Measurements from ENCODE around the gene KCMF1. TPM values are rescaled to one million over a fixed set of nuclear protein-coding genes. Genes with fewer than 3 reads are reported as not detected.
A peak's percentile ranks its signal among the peaks of the same experiment; 100 is the strongest.

Gene KCMF1
- total and polyA plus RNA-seq, 9 donors, result 37.3 to 42.0 (median 39.1) TPM

GRCh38 chr2:84964406-84965191 is 6.4 kb upstream of the KCMF1 start:
- Histone ChIP-seq H3K4me3 (ENCODE audit: low read length) (no peak overlapping the region), H3K36me3 (ENCODE audit: control insufficient read depth, insufficient read depth, low read length) (peaks cover 15% of the 10 kb centered on the region), H3K27ac (ENCODE audit: low read length) (no peak overlapping the region), H3K4me1 (ENCODE audit: control insufficient read depth, insufficient read depth, low read length) (peaks cover 6% of the 10 kb centered on the region), H3K9me3 (replicated peaks; ENCODE audit: control insufficient read depth, low read depth, low read length) (no peaks in the 10 kb centered on the region), H3K27me3 (ENCODE audit: control insufficient read depth, insufficient read depth, low read length) (no peaks in the 10 kb centered on the region)
- WGBS (ENCODE audit: insufficient coverage), result 92% methylated on average over 7 of the region's 9 CpGs
- DNase-seq, result no peak

- no peak overlapping the region for H3K27ac ChIP-seq (ENCODE audit: low read length)
- no peak overlapping the region for H3K4me3 ChIP-seq (ENCODE audit: low read length)
- no peak for DNase-seq
- peaks cover 15% of the 10 kb centered on the region for H3K36me3 ChIP-seq (ENCODE audit: control insufficient read depth, insufficient read depth, low read length)
- H3K27me3 ChIP-seq (ENCODE audit: control insufficient read depth, insufficient read depth, low read length), result no peaks in the 10 kb centered on the region
- peaks cover 10% of the 10 kb centered on the region for H3K4me1 ChIP-seq (ENCODE audit: control insufficient read depth, insufficient read depth, low read length)
- no peaks in the 10 kb centered on the region for H3K9me3 ChIP-seq (replicated peaks; ENCODE audit: control insufficient read depth, low read depth, low read length)
Measured at GRCh38 chr2:84965192-84965516, 5.8 kb upstream of the KCMF1 start.

- Histone ChIP-seq H3K4me1 (ENCODE audit: control insufficient read depth, insufficient read depth, low read length) (peaks cover 10% of the 10 kb centered on the region), H3K36me3 (ENCODE audit: control insufficient read depth, insufficient read depth, low read length) (peaks cover 15% of the 10 kb centered on the region), H3K9me3 (replicated peaks; ENCODE audit: control insufficient read depth, low read depth, low read length) (no peaks in the 10 kb centered on the region), H3K27ac (ENCODE audit: low read length) (no peak overlapping the region), H3K27me3 (ENCODE audit: control insufficient read depth, insufficient read depth, low read length) (no peaks in the 10 kb centered on the region), H3K4me3 (ENCODE audit: low read length) (no peak overlapping the region)
- DNase-seq, result no peak
- WGBS (ENCODE audit: insufficient coverage), result 92% methylated on average over 2 of the region's 9 CpGs
Measured at GRCh38 chr2:84965827-84966226, 5.1 kb upstream of the KCMF1 start.

GRCh38 chr2:84966731-84967130 is 4.2 kb upstream of the KCMF1 start:
- Histone ChIP-seq H3K27ac (ENCODE audit: low read length) (no peak overlapping the region), H3K36me3 (ENCODE audit: control insufficient read depth, insufficient read depth, low read length) (peaks cover 15% of the 10 kb centered on the region), H3K27me3 (ENCODE audit: control insufficient read depth, insufficient read depth, low read length) (no peaks in the 10 kb centered on the region), H3K4me3 (ENCODE audit: low read length) (no peak overlapping the region), H3K4me1 (ENCODE audit: control insufficient read depth, insufficient read depth, low read length) (peaks cover 10% of the 10 kb centered on the region), H3K9me3 (replicated peaks; ENCODE audit: control insufficient read depth, low read depth, low read length) (no peaks in the 10 kb centered on the region)
- 90% methylated on average over 3 of the region's 7 CpGs for WGBS (ENCODE audit: insufficient coverage)
- DNase-seq, result no peak

- no CpG with 5 or more reads among the region's 10 CpGs for WGBS (ENCODE audit: insufficient coverage)
- Histone ChIP-seq H3K27ac (ENCODE audit: low read length) (peak overlapping the region; percentile 99), H3K36me3 (ENCODE audit: control insufficient read depth, insufficient read depth, low read length) (peaks cover 14% of the 10 kb centered on the region), H3K4me1 (ENCODE audit: control insufficient read depth, insufficient read depth, low read length) (peaks cover 10% of the 10 kb centered on the region), H3K27me3 (ENCODE audit: control insufficient read depth, insufficient read depth, low read length) (no peaks in the 10 kb centered on the region), H3K9me3 (replicated peaks; ENCODE audit: control insufficient read depth, low read depth, low read length) (no peaks in the 10 kb centered on the region), H3K4me3 (ENCODE audit: low read length) (peak overlapping the region; percentile 93)
- peak; percentile 65 for DNase-seq
Measured at GRCh38 chr2:84969511-84970209, 1.3 kb upstream of the KCMF1 start.

GRCh38 chr2:84970210-84970867 is 622 bp upstream of the KCMF1 start:
- H3K27ac ChIP-seq (ENCODE audit: low read length), result peak overlapping the region; percentile 99
- H3K27me3 ChIP-seq (ENCODE audit: control insufficient read depth, insufficient read depth, low read length), result no peaks in the 10 kb centered on the region
- H3K36me3 ChIP-seq (ENCODE audit: control insufficient read depth, insufficient read depth, low read length), result peaks cover 11% of the 10 kb centered on the region
- H3K4me1 ChIP-seq (ENCODE audit: control insufficient read depth, insufficient read depth, low read length), result peaks cover 12% of the 10 kb centered on the region
- peak; percentile 72 for DNase-seq
- H3K9me3 ChIP-seq (replicated peaks; ENCODE audit: control insufficient read depth, low read depth, low read length), result no peaks in the 10 kb centered on the region
- peak overlapping the region; percentile 93 for H3K4me3 ChIP-seq (ENCODE audit: low read length)
- under 1% methylated on average over 59 of the region's 65 CpGs for WGBS (ENCODE audit: insufficient coverage)

- peaks cover 12% of the 10 kb centered on the region for H3K4me1 ChIP-seq (ENCODE audit: control insufficient read depth, insufficient read depth, low read length)
- H3K4me3 ChIP-seq (ENCODE audit: low read length), result peak overlapping the region; percentile 69
- no peaks in the 10 kb centered on the region for H3K9me3 ChIP-seq (replicated peaks; ENCODE audit: control insufficient read depth, low read depth, low read length)
- H3K27ac ChIP-seq (ENCODE audit: low read length), result peak overlapping the region; percentile 90
- H3K36me3 ChIP-seq (ENCODE audit: control insufficient read depth, insufficient read depth, low read length), result peaks cover 7% of the 10 kb centered on the region
- H3K27me3 ChIP-seq (ENCODE audit: control insufficient read depth, insufficient read depth, low read length), result no peaks in the 10 kb centered on the region
- peak; percentile 67 for DNase-seq
- under 1% methylated on average over 98 of the region's 99 CpGs for WGBS (ENCODE audit: insufficient coverage)
Measured at GRCh38 chr2:84971510-84972206, 697 bp downstream of the KCMF1 start.

- peak overlapping the region; percentile 90 for H3K27ac ChIP-seq (ENCODE audit: low read length)
- H3K4me3 ChIP-seq (ENCODE audit: low read length), result peak overlapping the region; percentile 69
- WGBS (ENCODE audit: insufficient coverage), result 2% methylated on average over 7 of the region's 11 CpGs
- H3K36me3 ChIP-seq (ENCODE audit: control insufficient read depth, insufficient read depth, low read length), result peaks cover 3% of the 10 kb centered on the region
- DNase-seq, result no peak
- H3K27me3 ChIP-seq (ENCODE audit: control insufficient read depth, insufficient read depth, low read length), result no peaks in the 10 kb centered on the region
- H3K9me3 ChIP-seq (replicated peaks; ENCODE audit: control insufficient read depth, low read depth, low read length), result no peaks in the 10 kb centered on the region
- peaks cover 12% of the 10 kb centered on the region for H3K4me1 ChIP-seq (ENCODE audit: control insufficient read depth, insufficient read depth, low read length)
Measured at GRCh38 chr2:84972207-84972783, 1.3 kb downstream of the KCMF1 start.

- DNase-seq, result no peak
- peaks cover 3% of the 10 kb centered on the region for H3K36me3 ChIP-seq (ENCODE audit: control insufficient read depth, insufficient read depth, low read length)
- H3K27ac ChIP-seq (ENCODE audit: low read length), result peak overlapping the region; percentile 90
- no CpG with 5 or more reads among the region's 4 CpGs for WGBS (ENCODE audit: insufficient coverage)
- H3K4me1 ChIP-seq (ENCODE audit: control insufficient read depth, insufficient read depth, low read length), result peaks cover 12% of the 10 kb centered on the region
- no peaks in the 10 kb centered on the region for H3K27me3 ChIP-seq (ENCODE audit: control insufficient read depth, insufficient read depth, low read length)
- no peaks in the 10 kb centered on the region for H3K9me3 ChIP-seq (replicated peaks; ENCODE audit: control insufficient read depth, low read depth, low read length)
- H3K4me3 ChIP-seq (ENCODE audit: low read length), result no peak overlapping the region
Measured at GRCh38 chr2:84972932-84973331, 2.0 kb downstream of the KCMF1 start.

All from muscle of leg (tissue), 11 donors.